ENCODE measurements around the gene LPP.

GRCh38 chr3:188339410-188340295, 185.7 kb downstream of the LPP start:
- no peak for TF ChIP-seq CTCF (IDR thresholded peaks at IDR 0.05)
- TF ChIP-seq POLR2A (IDR thresholded peaks at IDR 0.05): no peak
